Gastroesophageal sphincter (tissue), 3 donors: ENCODE results near the gene TANK.

Experiments used
- POLR2AphosphoS5 ChIP-seq: sonication (generic); formaldehyde crosslinking; IDR thresholded peaks from one replicate; pipeline ENCODE4 v1.6.1; 2017; ENCODE audit warnings: antibody characterized with exemption
- TF ChIP-seq, protein P1 (sequence below), 4 experiments: fragments of 200-600 bp in 2 of 4; fragments of 450-650 bp in 2 of 4; sonication (generic) in 1 of 4; IDR thresholded peaks; one replicate each; pipeline ENCODE4 v1.5.1; 2017 to 2019; ENCODE audit warnings: antibody characterized with exemption in 4 of 4, mild to moderate bottlenecking in 2 of 4, moderate library complexity in 2 of 4

DNA sequence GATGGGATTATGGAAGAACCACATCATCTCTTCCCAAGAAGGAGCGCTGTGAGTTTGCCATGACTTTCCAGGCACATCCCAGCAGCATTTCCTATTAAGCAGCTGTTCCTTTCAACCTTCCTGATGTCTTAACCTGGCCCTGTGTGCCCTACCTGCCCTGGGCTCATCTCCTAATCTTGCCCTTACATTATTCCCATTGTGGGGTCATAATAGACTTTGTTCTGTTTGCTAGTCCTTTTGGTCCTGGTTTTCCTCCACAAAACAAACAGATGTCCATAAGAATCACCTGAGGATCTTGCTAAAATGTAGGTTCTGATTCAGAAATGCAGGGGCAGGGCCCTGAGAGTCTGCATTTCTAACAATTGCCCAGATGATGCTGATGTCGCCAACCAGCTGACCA lies 38.6 kb upstream of the TANK start:
- TF ChIP-seq, protein P1, sequence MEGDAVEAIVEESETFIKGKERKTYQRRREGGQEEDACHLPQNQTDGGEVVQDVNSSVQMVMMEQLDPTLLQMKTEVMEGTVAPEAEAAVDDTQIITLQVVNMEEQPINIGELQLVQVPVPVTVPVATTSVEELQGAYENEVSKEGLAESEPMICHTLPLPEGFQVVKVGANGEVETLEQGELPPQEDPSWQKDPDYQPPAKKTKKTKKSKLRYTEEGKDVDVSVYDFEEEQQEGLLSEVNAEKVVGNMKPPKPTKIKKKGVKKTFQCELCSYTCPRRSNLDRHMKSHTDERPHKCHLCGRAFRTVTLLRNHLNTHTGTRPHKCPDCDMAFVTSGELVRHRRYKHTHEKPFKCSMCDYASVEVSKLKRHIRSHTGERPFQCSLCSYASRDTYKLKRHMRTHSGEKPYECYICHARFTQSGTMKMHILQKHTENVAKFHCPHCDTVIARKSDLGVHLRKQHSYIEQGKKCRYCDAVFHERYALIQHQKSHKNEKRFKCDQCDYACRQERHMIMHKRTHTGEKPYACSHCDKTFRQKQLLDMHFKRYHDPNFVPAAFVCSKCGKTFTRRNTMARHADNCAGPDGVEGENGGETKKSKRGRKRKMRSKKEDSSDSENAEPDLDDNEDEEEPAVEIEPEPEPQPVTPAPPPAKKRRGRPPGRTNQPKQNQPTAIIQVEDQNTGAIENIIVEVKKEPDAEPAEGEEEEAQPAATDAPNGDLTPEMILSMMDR (IDR thresholded peaks at IDR 0.05) = no peak
- no peak for TF ChIP-seq POLR2AphosphoS5
